GM23248 (cell line): Measurements from ENCODE around the gene USP36.

Experiments used
- EZH2 ChIP-seq: fragments of 200-600 bp; sonication (generic); IDR thresholded peaks from 2 replicates; pipeline ENCODE4 v1.6.1; 2018; ENCODE audit warnings: antibody characterized with exemption, mild to moderate bottlenecking; ENCODE audit not compliant: insufficient read depth, poor library complexity, severe bottlenecking
- EZH2phosphoT487 ChIP-seq: fragments of 200-600 bp; sonication (generic); IDR thresholded peaks from 2 replicates; pipeline ENCODE4 v1.6.1; 2018; ENCODE audit warnings: antibody characterized with exemption, moderate library complexity, mild to moderate bottlenecking, low read depth; ENCODE audit not compliant: insufficient read depth

- TF ChIP-seq EZH2 (no peak), EZH2phosphoT487 (no peak)
These were observed 75.7 kb downstream of the USP36 start for GRCh38 chr17:78764871-78765270.
